NCI-H2171 (cell line): ENCODE measurements around the gene RAPGEF6.
"Not testable (repeated sequence)": the region's sequence is repeated elsewhere in the genome, so short reads cannot be mapped to it uniquely, and the experiment has no call there.

Source experiments
- DNase-seq: peaks from one replicate; lab custom pipeline; 2025; lab: John Stamatoyannopoulos, UW

The RAPGEF6 gene

GRCh38 chr5:131640043-131640856, 5.2 kb upstream of the RAPGEF6 start:
- no peak for DNase-seq

- DNase-seq: no peak
Observed at GRCh38 chr5:131639148-131639547, 4.1 kb upstream of the RAPGEF6 start.

GRCh38 chr5:131637694-131638093, 2.7 kb upstream of the RAPGEF6 start:
- DNase-seq: no peak

GRCh38 chr5:131635684-131636572, 899 bp upstream of the RAPGEF6 start:
- DNase-seq: no peak

GRCh38 chr5:131634666-131634995, 398 bp downstream of the RAPGEF6 start:
- no peak for DNase-seq

- DNase-seq: no peak
Observed at GRCh38 chr5:131634238-131634637, 791 bp downstream of the RAPGEF6 start.

- no peak for DNase-seq
Observed at GRCh38 chr5:131633830-131634229, 1.2 kb downstream of the RAPGEF6 start.

GRCh38 chr5:131630963-131631350, 4.1 kb downstream of the RAPGEF6 start:
- no peak for DNase-seq

- no peak for DNase-seq
Observed at GRCh38 chr5:131630208-131630962, 4.6 kb downstream of the RAPGEF6 start.

GRCh38 chr5:131628990-131629389, 6.0 kb downstream of the RAPGEF6 start:
- DNase-seq: no peak

- DNase-seq: no peak
Observed at GRCh38 chr5:131627207-131627865, 7.7 kb downstream of the RAPGEF6 start.

- DNase-seq: no peak
Observed at GRCh38 chr5:131622633-131623032, 12.4 kb downstream of the RAPGEF6 start.

- DNase-seq: not testable (repeated sequence)
Observed at GRCh38 chr5:131621164-131621563, 13.9 kb downstream of the RAPGEF6 start.

- DNase-seq: no peak
Observed at GRCh38 chr5:131619102-131619501, 15.9 kb downstream of the RAPGEF6 start.

GRCh38 chr5:131617140-131617822, 17.7 kb downstream of the RAPGEF6 start:
- DNase-seq: no peak

- no peak for DNase-seq
Observed at GRCh38 chr5:131615957-131616356, 19.1 kb downstream of the RAPGEF6 start.

- no peak for DNase-seq
Observed at GRCh38 chr5:131613423-131613822, 21.6 kb downstream of the RAPGEF6 start.

GRCh38 chr5:131611064-131611381, 24.0 kb downstream of the RAPGEF6 start:
- no peak for DNase-seq

GRCh38 chr5:131610198-131611063, 24.6 kb downstream of the RAPGEF6 start:
- DNase-seq: no peak

- no peak for DNase-seq
Observed at GRCh38 chr5:131609774-131610173, 25.3 kb downstream of the RAPGEF6 start.

- no peak for DNase-seq
Observed at GRCh38 chr5:131608597-131608996, 26.4 kb downstream of the RAPGEF6 start.
